Neural cell (in vitro differentiated cells): Measurements from ENCODE around the gene TUBGCP2. TPM values are rescaled to one million over a fixed set of nuclear protein-coding genes. Genes with fewer than 3 reads are reported as not detected.

Experiments
- H2AFZ ChIP-seq: fragments of 200-600, 300-800 bp; sonication (generic), shearing (Covaris generic); 2 replicates; pipeline ENCODE4 v1.6.0; 2014; ENCODE audit warnings: low read depth, mild to moderate bottlenecking, antibody characterized with exemption, low read length, moderate library complexity
- H3F3A ChIP-seq: fragments of 200-600 bp; shearing (Covaris generic); 2 replicates; pipeline ENCODE4 v1.6.1; 2016; ENCODE audit warnings: mild to moderate bottlenecking, moderate library complexity, mixed read lengths, antibody characterized with exemption, low read length; ENCODE audit not compliant: insufficient read depth, poor library complexity, severe bottlenecking
- H3K27ac ChIP-seq: fragments of 200-600, 300-800 bp; sonication (generic), shearing (Covaris generic); 2 replicates; pipeline ENCODE4 v1.5.1; 2014; ENCODE audit warnings: mild to moderate bottlenecking, low read length, moderate library complexity
- H3K27me3 ChIP-seq: fragments of 300-800, 200-600 bp; sonication (generic), shearing (Covaris generic); 2 replicates; pipeline ENCODE4 v1.6.0; 2014; ENCODE audit warnings: mild to moderate bottlenecking, low read depth, low read length, moderate library complexity; ENCODE audit not compliant: insufficient read depth
- H3K36me3 ChIP-seq: fragments of 300-800, 200-600 bp; sonication (generic), shearing (Covaris generic); 2 replicates; pipeline ENCODE4 v1.5.1; 2014; ENCODE audit warnings: mild to moderate bottlenecking, antibody characterized with exemption, low read length, moderate library complexity; ENCODE audit not compliant: insufficient read depth
- H3K4me2 ChIP-seq: fragments of 300-800, 200-600 bp; sonication (generic), shearing (Covaris generic); 2 replicates; pipeline ENCODE4 v1.6.0; 2014; ENCODE audit warnings: mild to moderate bottlenecking, low read length
- H3K4me3 ChIP-seq: fragments of 300-800, 200-600 bp; sonication (generic), shearing (Covaris generic); 2 replicates; pipeline ENCODE4 v1.5.1; 2014; ENCODE audit warnings: mild to moderate bottlenecking, low read length, moderate library complexity
- H3K79me2 ChIP-seq: fragments of 200-600 bp; shearing (Covaris generic); replicated peaks from 2 replicates; pipeline ENCODE4 v1.6.0; 2014; ENCODE audit warnings: mild to moderate bottlenecking, low read length, moderate library complexity; ENCODE audit not compliant: insufficient read depth
- H3K9ac ChIP-seq: fragments of 300-800, 200-600 bp; sonication (generic), shearing (Covaris generic); 2 replicates; pipeline ENCODE4 v1.6.1; 2016; ENCODE audit warnings: mild to moderate bottlenecking, low read length, mixed read lengths
- H3K9me2 ChIP-seq: fragments of 200-600 bp; shearing (Covaris generic); 2 replicates; pipeline ENCODE4 v1.6.1; 2016; ENCODE audit warnings: mild to moderate bottlenecking, low read length, mixed read lengths; ENCODE audit not compliant: insufficient read depth
- H3K9me3 ChIP-seq: fragments of 200-600, 300-800 bp; sonication (generic), shearing (Covaris generic); 2 replicates; pipeline ENCODE4 v1.6.1; 2016; ENCODE audit warnings: mild to moderate bottlenecking, mixed run types, low read length, moderate library complexity, mixed read lengths
- H4K20me1 ChIP-seq: fragments of 200-600 bp; shearing (Covaris generic); 2 replicates; pipeline ENCODE4 v1.6.1; 2016; ENCODE audit warnings: mild to moderate bottlenecking, mixed run types; ENCODE audit not compliant: insufficient read depth
- EP300 ChIP-seq: fragments of 450-650 bp; conservative IDR thresholded peaks from 2 replicates; pipeline ENCODE4 v1.6.1; 2014; ENCODE audit warnings: antibody characterized with exemption, mild to moderate bottlenecking, moderate library complexity; ENCODE audit not compliant: poor library complexity, severe bottlenecking
- EZH2 ChIP-seq: fragments of 200-600, 300-800 bp; shearing (Covaris generic), sonication (generic); IDR thresholded peaks from 2 replicates; pipeline ENCODE4 v1.6.1; 2014; ENCODE audit warnings: antibody characterized with exemption, low read length, borderline replicate concordance, mild to moderate bottlenecking; ENCODE audit not compliant: insufficient read depth, poor library complexity, severe bottlenecking
- MXI1 ChIP-seq: fragments of 450-650 bp; conservative IDR thresholded peaks from 2 replicates; pipeline ENCODE4 v1.6.1; 2014; ENCODE audit warnings: antibody characterized with exemption, mild to moderate bottlenecking; ENCODE audit not compliant: poor library complexity, severe bottlenecking
- SMC3 ChIP-seq: fragments of 450-650 bp; conservative IDR thresholded peaks from 2 replicates; pipeline ENCODE4 v1.6.1; 2014; ENCODE audit warnings: antibody characterized with exemption, mild to moderate bottlenecking, moderate library complexity; ENCODE audit not compliant: poor library complexity
- TAF1 ChIP-seq: IDR thresholded peaks from 2 replicates; pipeline ENCODE4 v1.6.1; 2012; ENCODE audit warnings: low read depth
- polyA plus RNA-seq: library from polyadenylated mRNA; depleted of rRNA; stranded (reverse); fragments of >200 nt; gene quantifications from 2 replicates; pipeline ENCODE4 v1.2.3, GENCODE V29; 2014
- TF ChIP-seq, protein P1 (sequence below): IDR thresholded peaks from 2 replicates; pipeline ENCODE4 v1.6.1; 2012; ENCODE audit warnings: borderline replicate concordance

TUBGCP2 gene
- polyA plus RNA-seq, 1 donor from 2014 or later, result 34.5 TPM

DNA sequence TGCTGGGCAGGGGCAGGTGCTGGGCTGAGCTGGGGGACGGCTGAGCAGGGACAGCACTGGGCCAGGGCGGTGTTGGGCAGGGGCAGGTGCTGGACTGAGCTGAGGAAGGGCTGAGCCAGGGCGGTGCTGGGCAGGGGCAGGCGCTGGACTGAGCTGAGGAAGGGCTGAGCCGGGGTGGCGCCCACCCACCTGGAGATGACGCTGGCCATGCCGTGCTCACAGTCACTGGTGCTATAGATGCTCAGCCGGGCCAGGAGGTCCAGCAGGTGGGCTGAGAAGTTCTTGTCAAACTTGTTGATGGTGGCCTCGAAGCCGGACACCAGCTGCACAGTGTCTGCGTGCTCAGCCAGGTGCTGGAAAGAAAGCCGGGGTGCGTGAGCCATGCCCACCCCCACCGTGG, 27.6 kb downstream of the TUBGCP2 start (continued):
- TF ChIP-seq, protein P1, sequence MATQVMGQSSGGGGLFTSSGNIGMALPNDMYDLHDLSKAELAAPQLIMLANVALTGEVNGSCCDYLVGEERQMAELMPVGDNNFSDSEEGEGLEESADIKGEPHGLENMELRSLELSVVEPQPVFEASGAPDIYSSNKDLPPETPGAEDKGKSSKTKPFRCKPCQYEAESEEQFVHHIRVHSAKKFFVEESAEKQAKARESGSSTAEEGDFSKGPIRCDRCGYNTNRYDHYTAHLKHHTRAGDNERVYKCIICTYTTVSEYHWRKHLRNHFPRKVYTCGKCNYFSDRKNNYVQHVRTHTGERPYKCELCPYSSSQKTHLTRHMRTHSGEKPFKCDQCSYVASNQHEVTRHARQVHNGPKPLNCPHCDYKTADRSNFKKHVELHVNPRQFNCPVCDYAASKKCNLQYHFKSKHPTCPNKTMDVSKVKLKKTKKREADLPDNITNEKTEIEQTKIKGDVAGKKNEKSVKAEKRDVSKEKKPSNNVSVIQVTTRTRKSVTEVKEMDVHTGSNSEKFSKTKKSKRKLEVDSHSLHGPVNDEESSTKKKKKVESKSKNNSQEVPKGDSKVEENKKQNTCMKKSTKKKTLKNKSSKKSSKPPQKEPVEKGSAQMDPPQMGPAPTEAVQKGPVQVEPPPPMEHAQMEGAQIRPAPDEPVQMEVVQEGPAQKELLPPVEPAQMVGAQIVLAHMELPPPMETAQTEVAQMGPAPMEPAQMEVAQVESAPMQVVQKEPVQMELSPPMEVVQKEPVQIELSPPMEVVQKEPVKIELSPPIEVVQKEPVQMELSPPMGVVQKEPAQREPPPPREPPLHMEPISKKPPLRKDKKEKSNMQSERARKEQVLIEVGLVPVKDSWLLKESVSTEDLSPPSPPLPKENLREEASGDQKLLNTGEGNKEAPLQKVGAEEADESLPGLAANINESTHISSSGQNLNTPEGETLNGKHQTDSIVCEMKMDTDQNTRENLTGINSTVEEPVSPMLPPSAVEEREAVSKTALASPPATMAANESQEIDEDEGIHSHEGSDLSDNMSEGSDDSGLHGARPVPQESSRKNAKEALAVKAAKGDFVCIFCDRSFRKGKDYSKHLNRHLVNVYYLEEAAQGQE, result no peak

GRCh38 chr10:133280391-133281059, 28.1 kb downstream of the TUBGCP2 start:
- H3K9me2 ChIP-seq, result no peaks in the 10 kb centered on the region
- TF ChIP-seq EP300, result no peak
- TF ChIP-seq, protein P1, result no peak
- H3K36me3 ChIP-seq, result no peaks in the 10 kb centered on the region
- H3K27me3 ChIP-seq, result peaks cover 10% of the 10 kb centered on the region
- no peak overlapping the region for H3K4me3 ChIP-seq
- no peak overlapping the region for H3K27ac ChIP-seq
- no peaks in the 10 kb centered on the region for H4K20me1 ChIP-seq
- no peak overlapping the region for H2AFZ ChIP-seq
- H3K9me3 ChIP-seq, result no peaks in the 10 kb centered on the region
- H3F3A ChIP-seq, result no peaks in the 10 kb centered on the region
- H3K9ac ChIP-seq, result no peak overlapping the region
- no peak overlapping the region for H3K4me2 ChIP-seq
- no peaks in the 10 kb centered on the region for H3K79me2 ChIP-seq

- no peaks in the 10 kb centered on the region for H3F3A ChIP-seq
- H3K36me3 ChIP-seq, result no peaks in the 10 kb centered on the region
These were observed 29.1 kb downstream of the TUBGCP2 start for GRCh38 chr10:133279326-133280226.

More at GRCh38 chr10:133279326-133280226, 29.1 kb downstream of the TUBGCP2 start:
- Histone ChIP-seq H3K27ac (no peak overlapping the region), H3K9ac (no peak overlapping the region), H3K9me3 (no peaks in the 10 kb centered on the region), H2AFZ (no peak overlapping the region), H3K9me2 (no peaks in the 10 kb centered on the region), H3K4me2 (no peak overlapping the region), H4K20me1 (no peaks in the 10 kb centered on the region), H3K4me3 (no peak overlapping the region), H3K27me3 (peaks cover 10% of the 10 kb centered on the region), H3K79me2 (no peaks in the 10 kb centered on the region)
- TF ChIP-seq EZH2 (no peak), MXI1 (no peak), TAF1 (no peak), SMC3 (no peak)
- TF ChIP-seq, protein P1, result no peak
